Tibial nerve (tissue), 4 donors: ENCODE results near the gene OXLD1. TPM values are rescaled to one million over a fixed set of nuclear protein-coding genes. Genes with fewer than 3 reads are reported as not detected.

Experiments used
- DNase-seq, 2 donors: peaks; one replicate each; pipeline ENCODE4 v3.0.0-alpha.2; 2019; ENCODE audit warnings: low spot score in 2 of 2
- H3K27ac ChIP-seq, 4 donors: fragments of 200-600 bp; sonication (generic) in 3 of 4; one replicate each; pipeline ENCODE4 v1.5.1; 2017 to 2019; ENCODE audit warnings: mild to moderate bottlenecking in 1 of 4
- H3K27me3 ChIP-seq, 2 donors: fragments of 200-600 bp; sonication (generic) in 1 of 2; one replicate each; pipeline versions ENCODE4 v1.5.1 to v1.6.0; 2017 to 2019
- H3K36me3 ChIP-seq, 3 donors: fragments of 200-600 bp; sonication (generic); one replicate each; pipeline ENCODE4 v1.5.1; 2018 to 2019
- H3K4me1 ChIP-seq, 4 donors: fragments of 200-600 bp; sonication (generic) in 3 of 4; one replicate each; pipeline ENCODE4 v1.5.1; 2017 to 2019
- H3K4me3 ChIP-seq, 4 donors: fragments of 200-600 bp; sonication (generic) in 3 of 4; one replicate each; pipeline ENCODE4 v1.5.1; 2017 to 2019; ENCODE audit warnings: mild to moderate bottlenecking in 1 of 4, moderate library complexity in 1 of 4
- H3K9me3 ChIP-seq, 4 donors: fragments of 200-600 bp; sonication (generic) in 3 of 4; one replicate each; pipeline ENCODE4 v1.5.1; 2017 to 2019
- CTCF ChIP-seq, 5 experiments: fragments of 200-600 bp in 3 of 5; fragments of 450-650 bp in 2 of 5; sonication (generic) in 3 of 5; IDR thresholded peaks; one replicate each; pipeline ENCODE4 v1.5.1; 2016 to 2019; ENCODE audit warnings: antibody characterized with exemption in 5 of 5, mild to moderate bottlenecking in 3 of 5, moderate library complexity in 2 of 5
- EP300 ChIP-seq, 2 donors: sonication (generic); formaldehyde crosslinking; IDR thresholded peaks; one replicate each; pipeline ENCODE4 v1.6.1; 2017; ENCODE audit warnings: antibody characterized with exemption in 2 of 2, mild to moderate bottlenecking in 1 of 2
- POLR2A ChIP-seq, 2 donors: fragments of 450-650 bp; IDR thresholded peaks; one replicate each; pipeline ENCODE4 v1.6.1; 2017; ENCODE audit warnings: antibody characterized with exemption in 2 of 2, mild to moderate bottlenecking in 2 of 2, moderate library complexity in 2 of 2
- WGBS, 2 donors: methylation state at CpG; one replicate each; pipeline ENCODE4 v1.1.5; 2018; 5-methylcytosine and 5-hydroxymethylcytosine counted together
- total RNA-seq, 4 donors: library from RNA; depleted of rRNA; stranded (reverse); fragments of >200 nt; gene quantifications; one replicate each; pipeline ENCODE4 v1.1.0, GENCODE V29; 2016

The OXLD1 gene
- total RNA-seq, 4 donors from 2014 or later: 31.4 to 38.1 (median 35.8) TPM

- Histone ChIP-seq H3K27me3 (peaks cover 0 to 26% of the 10 kb centered on the region in 2 donors), H3K4me1 (no peaks in the 10 kb centered on the region), H3K9me3 (peaks cover 0 to 8% (median 0%) of the 10 kb centered on the region in 4 donors), H3K36me3 (peaks cover 0 to 17% (median 0%) of the 10 kb centered on the region in 3 donors), H3K4me3 (no peak overlapping the region), H3K27ac (no peak overlapping the region)
- TF ChIP-seq EP300 (IDR thresholded peaks at IDR 0.05) (no peak), CTCF (IDR thresholded peaks at IDR 0.05) (no peak), POLR2A (IDR thresholded peaks at IDR 0.05) (no peak)
- WGBS, 2 donors: 73 to 79% methylated on average over 13 to 15 of the region's 15 CpGs
- no peak for DNase-seq
Measured at GRCh38 chr17:81644496-81644895, 21.9 kb downstream of the OXLD1 start.

DNA sequence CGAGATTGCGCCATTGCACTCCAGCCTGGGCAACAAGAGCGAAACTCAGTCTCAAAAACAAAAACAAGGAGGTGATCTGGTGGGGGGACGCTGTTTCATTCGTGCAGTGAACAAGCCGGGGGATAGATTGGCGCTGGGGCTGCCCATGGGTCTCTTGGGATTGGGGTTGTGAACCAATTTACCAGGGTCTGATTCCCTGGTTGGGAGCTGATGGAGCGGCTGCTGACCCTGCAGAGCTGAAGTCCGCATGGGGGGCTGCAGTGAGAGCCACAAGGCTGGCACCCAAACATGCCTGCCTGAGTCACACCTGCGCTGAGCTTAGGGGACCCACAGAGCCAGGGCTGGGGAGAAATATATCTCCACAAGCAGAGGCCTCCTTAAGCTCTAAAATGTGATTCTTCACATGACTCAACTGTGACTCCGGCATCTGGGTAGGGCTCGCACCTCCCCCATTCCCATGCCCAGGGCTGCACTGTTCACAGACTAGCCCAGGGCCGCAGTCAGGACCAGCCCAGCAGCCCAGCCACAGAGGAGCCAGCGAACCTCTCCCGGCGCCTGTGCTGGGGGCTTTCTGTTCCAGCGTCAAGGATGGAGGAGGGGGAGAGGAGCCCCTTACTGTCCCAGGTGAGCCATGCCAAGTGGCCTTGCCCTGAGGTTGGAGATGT, 24.4 kb downstream of the OXLD1 start:
- Histone ChIP-seq H3K9me3 (no peaks in the 10 kb centered on the region), H3K4me1 (peaks cover 0 to 7% (median 3%) of the 10 kb centered on the region in 4 donors), H3K4me3 (no peak overlapping the region), H3K36me3 (peaks cover 0 to 17% (median 0%) of the 10 kb centered on the region in 3 donors), H3K27ac (no peak overlapping the region), H3K27me3 (peaks cover 0 to 3% of the 10 kb centered on the region in 2 donors)
- TF ChIP-seq POLR2A (IDR thresholded peaks at IDR 0.05): no peak
- TF ChIP-seq EP300 (IDR thresholded peaks at IDR 0.05): no peak
- TF ChIP-seq CTCF (IDR thresholded peaks at IDR 0.05): no peak
- no peak for DNase-seq
- WGBS, 2 donors: 86 to 91% methylated on average over 16 to 17 of the region's 17 CpGs

GRCh38 chr17:81640011-81640410, 26.4 kb downstream of the OXLD1 start:
- Histone ChIP-seq H3K4me1 (peaks cover 0 to 20% (median 14%) of the 10 kb centered on the region in 4 donors), H3K9me3 (no peaks in the 10 kb centered on the region), H3K36me3 (peaks cover 0 to 17% (median 0%) of the 10 kb centered on the region in 3 donors), H3K4me3 (no peak overlapping the region), H3K27ac (no peak overlapping the region), H3K27me3 (no peaks in the 10 kb centered on the region)
- DNase-seq: no peak
- TF ChIP-seq POLR2A (IDR thresholded peaks at IDR 0.05) (no peak), EP300 (IDR thresholded peaks at IDR 0.05) (no peak), CTCF (IDR thresholded peaks at IDR 0.05) (no peak)
- 89 to 94% methylated on average over 9 of the region's 9 CpGs for WGBS, 2 donors

DNA sequence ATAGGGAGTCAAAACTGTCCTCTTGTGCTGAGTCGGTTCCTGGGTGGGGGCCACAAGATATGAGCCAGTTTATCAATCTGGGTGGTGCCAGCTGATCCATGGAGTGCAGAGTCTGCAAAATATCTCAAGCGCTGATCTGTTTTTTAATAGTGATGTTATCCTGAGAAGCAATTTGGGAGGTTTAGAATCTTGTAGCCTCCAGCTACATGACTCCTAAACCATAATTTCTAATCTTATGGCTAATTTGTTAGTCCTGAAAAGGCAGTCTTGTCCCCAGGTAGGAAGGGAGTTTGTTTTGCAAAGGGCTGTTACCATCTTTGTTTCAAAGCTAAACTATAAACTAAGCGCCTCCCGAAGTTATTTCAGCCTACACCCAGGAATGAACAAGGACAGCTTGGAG, 27.7 kb downstream of the OXLD1 start:
- H3K27ac ChIP-seq: no peak overlapping the region
- no peak overlapping the region for H3K4me3 ChIP-seq
- H3K36me3 ChIP-seq: peaks cover 0 to 17% (median 0%) of the 10 kb centered on the region in 3 donors
- WGBS, 2 donors: 81 to 85% methylated on average over 4 of the region's 4 CpGs
- TF ChIP-seq POLR2A (IDR thresholded peaks at IDR 0.05) (no peak), EP300 (IDR thresholded peaks at IDR 0.05) (no peak), CTCF (IDR thresholded peaks at IDR 0.05) (no peak)
- H3K4me1 ChIP-seq: peaks cover 0 to 33% (median 24%) of the 10 kb centered on the region in 4 donors
- no peaks in the 10 kb centered on the region for H3K27me3 ChIP-seq
- no peak for DNase-seq
- no peaks in the 10 kb centered on the region for H3K9me3 ChIP-seq

DNA sequence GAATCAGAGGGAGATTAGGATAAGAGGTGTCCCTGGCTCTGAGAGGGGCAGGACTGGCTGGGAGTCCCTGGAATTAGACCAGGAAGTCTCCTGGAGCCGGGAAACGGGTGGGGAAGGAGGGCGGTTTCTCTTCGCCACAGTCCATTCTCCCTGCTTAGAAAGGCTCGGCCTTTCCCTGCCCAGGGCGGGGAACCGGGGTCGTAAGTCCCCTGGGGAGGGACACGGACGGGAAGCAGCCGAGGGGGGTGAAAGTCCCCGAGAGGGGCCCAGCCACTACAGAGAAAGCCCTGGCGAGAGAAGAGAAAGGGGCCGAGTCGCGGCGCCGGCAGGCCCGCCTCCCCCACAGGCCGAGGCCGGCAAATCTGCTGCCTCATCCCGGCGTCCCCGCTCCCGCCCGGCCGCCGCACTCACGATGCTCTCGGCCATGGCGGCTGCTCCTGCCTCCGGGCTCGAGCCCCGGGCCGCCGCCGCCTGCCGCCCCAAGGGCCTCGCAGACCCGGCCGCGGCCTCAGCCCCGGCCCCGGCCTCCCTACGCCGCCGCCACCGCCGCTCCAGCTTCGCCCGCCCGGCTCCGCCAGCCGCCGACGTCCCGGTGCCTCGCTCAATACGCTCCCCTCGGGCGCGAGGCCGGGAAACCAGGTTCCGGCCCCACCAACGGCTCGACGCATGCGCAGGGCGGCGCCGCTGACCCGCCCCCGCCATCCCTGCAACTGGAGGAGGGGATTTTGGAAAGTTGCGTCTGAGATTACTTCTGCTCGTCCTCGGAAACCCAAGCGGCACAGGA, 29.7 kb downstream of the OXLD1 start, which contains the start of the genes NPLOC4 and TSPAN10:
Gene NPLOC4 (minus strand): TSS at position 608 of the 784 bp plus-strand sequence. CDS start 182 bp downstream, at position 426.
Gene TSPAN10 (plus strand): TSS at position 692 of the 784 bp plus-strand sequence. CDS start 5,217 bp downstream, outside the sequence.
- TF ChIP-seq CTCF (IDR thresholded peaks at IDR 0.05) (peak in 1 of 5 experiments; percentile 46), POLR2A (IDR thresholded peaks at IDR 0.05) (peak; percentile 47 to 75), EP300 (IDR thresholded peaks at IDR 0.05) (peak; percentile 61 to 88)
- H3K36me3 ChIP-seq: peaks cover 0 to 13% (median 0%) of the 10 kb centered on the region in 3 donors
- H3K9me3 ChIP-seq: no peaks in the 10 kb centered on the region
- peak within 1 kb of the TSS; percentile 10 to 92 (median 88) for H3K27ac ChIP-seq
- peak; percentile 65 to 73 for DNase-seq
- H3K4me1 ChIP-seq: peaks cover 0 to 44% (median 24%) of the 10 kb centered on the region in 4 donors
- H3K4me3 ChIP-seq: peak within 1 kb of the TSS; percentile 56 to 99 (median 86)
- no peaks in the 10 kb centered on the region for H3K27me3 ChIP-seq
- WGBS, 2 donors: 1% methylated on average over 45 to 69 of the region's 77 CpGs
